ENCODE data around the gene RPS16.

The RPS16 gene

DNA sequence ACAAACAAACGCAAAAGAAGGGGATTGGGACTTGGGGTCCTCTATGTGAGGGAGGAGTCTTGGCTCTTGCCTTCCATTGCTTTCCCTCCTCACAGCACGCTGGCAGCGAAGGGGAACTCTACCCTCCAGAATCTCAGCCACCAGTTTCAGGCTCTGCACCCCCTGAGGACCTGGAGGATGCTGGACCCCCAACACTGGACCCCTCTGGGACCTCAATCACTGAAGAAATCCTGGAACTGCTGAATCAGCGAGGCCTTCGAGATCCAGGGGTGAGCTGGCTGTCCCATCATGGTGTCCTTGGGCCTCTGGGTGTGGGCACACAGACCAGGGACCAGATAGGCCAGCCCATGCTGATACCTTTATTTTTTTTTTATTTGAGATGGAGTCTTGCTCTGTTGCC lies 13.7 kb downstream of the RPS16 start:
- DNase-seq (ENCODE audit: low spot score): no peak

DNA sequence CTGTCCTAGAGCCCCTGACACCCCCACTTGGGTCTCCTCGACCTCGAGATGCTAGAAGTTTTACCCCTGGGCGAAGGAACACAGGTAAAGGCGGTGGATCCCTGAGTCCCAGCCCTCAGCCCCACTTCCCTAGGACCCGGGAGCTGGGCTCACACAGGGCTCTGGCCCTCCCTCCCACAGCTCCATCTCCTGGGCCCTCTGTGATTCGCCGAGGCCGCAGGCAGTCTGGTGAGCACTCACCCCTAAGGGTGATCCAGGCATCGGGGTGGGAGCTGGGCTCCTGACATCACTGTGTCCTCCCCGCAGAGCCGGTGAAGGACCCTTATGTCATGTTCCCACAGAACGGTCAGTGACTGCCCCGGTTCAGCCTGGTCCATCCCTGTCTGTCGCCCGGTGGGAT lies 15.0 kb downstream of the RPS16 start:
- no peak for DNase-seq (ENCODE audit: low spot score)

DNA sequence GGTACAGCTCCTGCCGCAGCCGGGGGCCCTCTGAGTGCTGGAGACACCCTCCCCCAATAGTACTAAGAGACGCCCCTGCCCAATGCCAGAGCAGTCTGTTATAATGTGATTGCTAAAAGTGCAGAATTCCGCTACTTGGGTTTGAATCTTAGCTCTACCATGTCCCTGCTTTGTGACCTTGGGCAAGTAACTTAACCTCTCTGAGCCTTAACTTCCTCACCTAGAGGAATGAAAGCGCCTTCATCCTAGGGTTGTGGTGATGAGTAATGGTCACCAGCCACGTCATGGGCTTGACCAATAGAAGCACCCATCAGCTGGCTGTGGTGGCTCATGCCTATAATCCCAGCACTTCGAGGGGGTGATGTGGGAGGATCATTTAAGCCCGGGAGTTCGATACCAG lies 16.7 kb downstream of the RPS16 start:
- DNase-seq (ENCODE audit: low spot score): no peak

DNA sequence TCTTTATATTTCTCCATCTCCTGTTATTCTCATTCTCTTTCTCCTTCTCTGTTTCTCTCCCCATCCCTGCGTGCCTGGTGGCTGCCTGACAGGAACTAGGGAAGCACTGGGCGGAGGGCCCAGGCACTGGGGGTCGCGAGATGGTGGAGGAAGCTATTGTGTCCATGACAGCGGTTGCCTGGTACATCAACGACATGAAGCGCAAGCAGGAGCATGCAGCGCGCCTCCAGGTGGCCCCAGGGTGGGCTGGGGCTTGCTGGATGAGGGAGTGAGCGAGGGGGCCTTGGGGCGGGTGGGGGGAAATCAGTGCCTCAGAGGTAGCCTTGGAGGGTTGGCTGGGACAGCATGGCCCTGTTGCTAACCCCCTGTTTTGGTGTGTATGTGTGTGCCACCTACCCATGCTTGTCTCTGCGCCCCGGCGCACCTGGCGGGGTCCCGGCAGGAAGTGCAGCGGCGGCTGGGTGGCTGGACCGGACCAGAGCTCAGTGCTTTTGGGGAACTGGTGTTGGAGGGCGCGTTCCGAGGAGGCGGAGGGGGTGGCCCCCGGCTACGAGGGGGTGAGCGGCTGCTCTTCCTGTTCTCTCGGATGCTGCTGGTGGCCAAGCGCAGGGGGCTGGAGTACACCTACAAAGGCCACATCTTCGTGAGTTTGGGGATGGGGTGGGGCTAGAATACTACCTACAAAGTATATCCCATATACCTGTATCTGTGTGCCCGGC lies 18.1 kb downstream of the RPS16 start:
- DNase-seq (ENCODE audit: low spot score): no peak

DNA sequence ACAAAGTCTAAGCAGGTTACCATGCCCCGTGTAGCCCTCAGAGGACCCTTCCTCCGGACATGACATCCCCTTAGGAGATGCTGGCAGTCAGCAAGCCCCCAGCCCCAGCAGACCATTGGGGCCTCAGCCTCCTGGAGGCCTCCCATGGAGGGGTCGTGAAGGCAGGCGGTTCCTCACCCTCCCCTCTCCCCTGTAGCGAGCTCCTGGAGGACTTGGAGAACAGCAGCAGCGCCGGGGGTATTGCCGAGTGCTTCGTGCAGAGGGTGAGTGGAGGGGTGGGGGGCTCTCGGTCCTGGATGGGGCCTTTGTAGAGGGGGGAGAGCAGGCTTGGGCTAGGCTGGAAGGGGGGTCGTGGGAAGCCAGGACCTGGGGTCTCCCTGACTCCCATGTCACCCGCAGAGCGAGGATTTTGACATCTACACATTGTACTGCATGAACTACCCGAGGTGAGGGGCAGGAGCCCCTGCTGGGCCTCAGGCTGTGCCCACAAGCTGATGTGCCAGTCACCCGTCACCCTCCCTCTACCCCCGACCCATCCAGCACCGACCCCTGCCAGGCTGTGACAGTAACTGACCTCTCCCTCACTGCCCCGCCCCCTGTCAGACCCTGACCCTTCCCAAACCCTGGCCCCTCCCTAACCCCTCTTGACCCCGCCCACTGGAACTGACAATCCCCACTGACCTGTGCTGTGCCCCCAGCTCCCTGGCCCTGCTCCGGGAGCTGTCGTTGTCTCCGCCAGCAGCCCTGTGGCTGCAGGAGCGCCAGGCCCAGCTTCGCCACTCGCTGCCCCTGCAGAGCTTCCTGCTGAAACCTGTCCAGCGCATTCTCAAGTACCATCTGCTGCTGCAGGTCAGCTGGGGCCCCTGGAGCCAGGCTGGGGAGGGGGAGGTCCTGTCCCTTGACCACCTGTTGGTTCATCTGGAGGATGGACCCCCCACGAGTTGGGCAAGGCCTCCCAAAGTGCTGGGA lies 19.3 kb downstream of the RPS16 start:
- no peak for DNase-seq (ENCODE audit: low spot score)

DNA sequence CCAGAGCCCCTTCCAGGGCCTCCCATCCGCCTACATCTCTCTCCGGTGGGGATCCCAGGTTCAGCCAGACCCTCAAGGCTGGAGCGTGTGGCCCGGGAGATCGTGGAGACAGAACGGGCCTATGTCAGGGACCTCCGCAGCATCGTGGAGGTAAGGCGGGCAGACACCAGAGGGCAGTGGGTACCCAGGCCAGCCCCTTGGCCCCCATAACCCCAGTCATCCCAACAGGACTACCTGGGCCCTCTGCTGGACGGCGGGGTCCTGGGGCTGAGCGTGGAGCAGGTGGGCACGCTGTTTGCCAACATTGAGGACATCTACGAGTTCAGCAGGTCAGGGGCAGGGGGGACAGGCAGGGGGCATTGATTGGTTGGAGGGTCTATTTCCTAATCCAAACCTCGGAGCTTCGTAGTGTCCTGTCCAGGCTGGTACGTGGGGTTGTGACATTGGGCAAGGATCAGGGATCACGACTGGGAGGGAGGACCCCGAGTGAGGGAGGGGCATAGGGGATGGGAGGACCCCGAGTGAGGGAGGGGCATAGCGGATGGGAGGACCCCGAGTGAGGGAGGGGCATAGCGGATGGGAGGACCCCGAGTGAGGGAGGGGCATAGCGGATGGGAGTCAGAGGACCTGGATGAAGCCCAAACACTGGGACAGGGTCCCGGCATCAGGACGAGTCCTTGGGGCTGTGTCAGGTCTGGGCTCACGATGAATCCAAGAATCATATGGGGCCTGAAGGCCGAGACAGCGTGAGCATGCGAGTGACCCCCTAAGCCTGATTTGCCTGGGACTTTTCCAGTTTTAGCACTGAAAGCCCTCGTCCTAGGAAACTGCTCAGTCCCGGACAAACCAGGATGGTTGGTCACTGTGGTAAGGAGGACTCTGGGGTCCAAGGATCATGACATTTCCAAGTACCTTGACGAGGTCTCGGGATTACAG lies 20.4 kb downstream of the RPS16 start:
- no peak for DNase-seq (ENCODE audit: low spot score)

DNA sequence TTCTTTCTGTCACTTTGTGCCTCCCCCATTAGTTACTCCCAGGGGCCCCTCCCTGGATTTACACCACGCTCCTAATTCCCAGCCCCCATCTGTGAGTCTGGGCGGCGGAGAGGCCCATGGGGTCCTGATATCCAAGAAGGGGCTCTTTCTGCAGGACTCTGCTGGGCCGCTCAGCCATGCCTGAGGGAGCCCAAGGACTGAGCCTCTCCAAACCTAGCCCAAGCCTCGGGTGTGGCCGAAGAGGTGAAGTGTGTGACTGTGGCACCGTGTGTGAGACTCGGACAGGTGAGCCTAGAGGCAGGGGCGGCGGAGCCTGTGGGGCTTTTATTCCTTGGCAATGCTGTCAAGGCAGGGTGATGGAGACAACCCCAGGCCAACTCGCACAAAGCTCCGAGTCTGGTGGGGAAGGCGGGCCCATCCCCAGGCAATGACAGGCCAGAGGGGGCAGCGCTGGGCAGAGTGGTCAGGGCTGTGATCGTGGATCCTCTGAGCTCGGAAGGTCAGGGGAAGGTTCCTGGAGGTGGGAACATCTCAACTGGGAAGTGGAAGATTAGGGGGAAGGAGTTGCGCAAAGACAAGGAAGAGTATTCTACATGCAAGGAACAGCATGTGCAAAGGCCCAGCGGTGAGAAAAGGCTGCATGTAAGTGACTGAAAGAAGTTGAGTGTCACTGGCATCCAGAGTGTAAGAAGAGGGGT lies 21.7 kb downstream of the RPS16 start:
- no peak for DNase-seq (ENCODE audit: low spot score)

DNA sequence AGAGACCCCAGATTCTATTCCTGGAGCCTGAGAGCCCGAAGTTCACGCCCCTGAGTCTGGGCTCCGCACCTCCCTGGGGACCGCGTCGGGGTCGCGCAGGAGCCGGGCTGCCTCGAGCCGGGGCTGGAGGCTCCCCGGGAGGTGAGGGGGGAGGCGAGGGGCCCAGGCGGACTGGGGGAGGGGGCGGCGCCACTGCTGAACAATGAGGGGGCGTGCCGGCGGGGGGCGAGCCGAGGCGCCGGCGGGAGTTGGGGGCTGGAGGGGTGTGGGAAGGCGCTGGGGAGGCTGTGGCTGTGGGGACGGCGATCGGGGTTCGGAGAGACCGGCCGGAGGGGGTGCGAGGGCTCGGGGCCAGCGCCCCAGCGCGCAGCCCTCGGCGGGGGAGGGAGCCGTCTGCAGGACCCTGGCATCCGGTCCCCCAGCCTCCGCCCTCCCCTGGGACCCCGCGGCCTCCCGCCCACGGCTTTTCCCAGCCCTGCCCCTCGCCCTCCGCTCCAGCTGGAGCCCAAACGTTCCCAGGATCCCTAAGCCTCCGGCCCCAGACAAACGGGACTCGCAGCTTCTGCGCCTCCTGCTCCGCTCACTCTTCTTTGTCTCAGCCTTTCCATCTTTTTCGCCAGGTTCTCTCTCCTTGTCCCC lies 22.4 kb downstream of the RPS16 start:
- peak; percentile 46 for DNase-seq (ENCODE audit: low spot score)

DNA sequence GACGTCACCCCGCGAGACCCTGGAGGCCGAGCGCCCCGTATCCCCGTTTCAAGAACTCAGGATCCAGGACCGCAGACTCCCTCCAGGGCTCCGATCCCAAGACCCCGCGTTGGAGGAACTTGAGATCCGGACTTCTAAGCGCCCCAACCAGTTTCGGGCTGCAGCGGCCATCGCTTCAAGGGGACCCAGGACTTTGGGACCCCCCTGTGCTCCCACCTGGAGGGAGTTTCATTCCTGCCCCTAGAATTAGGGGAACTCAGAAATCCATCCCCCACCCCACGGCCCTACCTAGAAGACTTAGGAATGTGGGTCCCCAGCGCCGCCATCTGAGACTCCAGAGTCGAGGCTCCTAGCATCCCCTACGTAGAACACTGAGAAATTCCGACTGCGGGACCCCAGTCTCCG lies 22.9 kb downstream of the RPS16 start:
- DNase-seq (ENCODE audit: low spot score): no peak

DNA sequence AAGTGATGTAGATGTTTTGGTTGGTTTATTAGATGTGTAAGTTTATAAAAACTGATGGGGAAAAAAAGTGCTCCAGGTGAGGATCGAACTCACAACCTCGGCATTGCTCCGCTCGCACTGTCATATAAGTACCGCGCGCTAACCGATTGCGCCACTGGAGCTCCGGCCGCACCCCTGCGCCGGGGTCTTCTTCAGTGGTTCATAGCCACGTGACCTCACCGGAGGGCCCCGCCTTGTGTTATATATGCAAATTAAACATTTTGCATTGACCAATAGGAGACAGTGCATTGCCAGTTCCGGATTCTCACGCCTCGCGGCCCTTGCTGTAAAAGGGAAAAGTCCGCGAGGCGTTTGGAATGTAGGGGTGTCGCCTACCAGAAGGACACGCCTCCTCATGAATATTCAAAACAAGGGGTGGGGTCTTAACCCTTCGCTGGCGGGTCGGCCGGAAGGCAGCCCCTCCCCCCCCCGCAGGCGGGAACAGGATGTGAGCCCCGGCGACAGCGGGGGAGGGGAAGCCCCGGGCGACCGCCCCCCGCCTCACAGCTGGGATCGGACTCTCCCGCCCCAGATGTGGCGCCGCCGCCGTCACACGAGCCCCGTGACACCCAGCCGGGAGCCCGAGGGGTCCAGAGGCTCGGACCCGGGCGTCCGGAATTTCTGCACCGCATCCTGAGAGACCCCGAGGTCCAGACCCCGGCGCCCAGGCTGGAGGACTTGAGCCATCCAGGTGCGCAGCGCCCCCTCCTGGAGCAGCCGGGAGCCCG lies 23.5 kb downstream of the RPS16 start, which contains the start of gene PLEKHG2:
TSS of gene PLEKHG2 (plus strand) at position 570 of the 767 bp plus-strand sequence. CDS start 1,418 bp downstream, outside the sequence.
- DNase-seq (ENCODE audit: low spot score): peak; percentile 100

DNA sequence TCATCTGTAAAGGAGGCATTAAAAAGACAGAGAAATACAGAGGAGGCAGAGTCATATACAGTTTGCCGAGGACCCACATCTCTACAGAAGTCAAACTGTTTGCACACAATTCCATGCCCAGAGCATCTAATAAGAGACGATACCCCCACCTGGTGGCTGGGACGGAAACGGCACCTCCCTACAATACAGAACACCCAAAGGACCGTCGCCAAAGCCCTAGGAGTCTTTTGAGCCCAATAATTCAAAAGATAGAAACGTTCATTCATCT lies 24.0 kb downstream of the RPS16 start:
- peak; percentile 97 for DNase-seq (ENCODE audit: low spot score)

DNA sequence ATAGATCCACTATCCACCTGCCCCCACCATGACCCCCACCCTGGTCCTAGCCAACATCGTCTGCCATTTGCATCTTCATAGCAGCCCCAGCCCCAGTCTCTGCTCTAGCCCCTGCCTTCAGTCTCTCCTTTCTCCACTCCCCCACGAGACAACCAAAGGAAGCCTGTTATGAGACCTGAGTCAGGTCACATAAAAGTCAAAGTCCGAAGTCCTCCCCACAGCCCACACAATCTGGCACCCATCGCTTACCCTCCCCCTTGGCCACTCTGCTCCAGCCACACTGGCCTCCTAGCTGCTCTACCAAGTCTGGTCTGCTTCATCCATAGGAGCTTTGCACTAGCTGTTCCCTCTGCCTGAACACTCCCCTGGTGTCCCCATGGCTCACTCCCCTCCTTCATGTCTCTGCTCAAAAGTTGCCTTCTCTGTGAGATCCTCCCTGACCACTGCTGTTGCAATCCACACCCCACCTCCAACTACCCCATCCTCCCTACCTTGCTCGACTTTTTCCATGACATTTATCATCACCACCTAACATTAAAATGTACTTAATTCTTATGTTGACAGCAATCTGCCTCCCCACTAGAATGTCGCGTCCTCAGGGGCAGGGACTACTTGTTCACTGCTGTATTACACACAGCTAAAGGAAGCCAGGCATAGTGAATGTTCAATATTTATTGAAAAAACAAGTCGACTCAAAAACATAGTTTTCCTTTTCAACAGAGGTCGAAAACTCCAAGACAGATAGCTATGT lies 24.5 kb downstream of the RPS16 start:
- DNase-seq (ENCODE audit: low spot score): no peak

DNA sequence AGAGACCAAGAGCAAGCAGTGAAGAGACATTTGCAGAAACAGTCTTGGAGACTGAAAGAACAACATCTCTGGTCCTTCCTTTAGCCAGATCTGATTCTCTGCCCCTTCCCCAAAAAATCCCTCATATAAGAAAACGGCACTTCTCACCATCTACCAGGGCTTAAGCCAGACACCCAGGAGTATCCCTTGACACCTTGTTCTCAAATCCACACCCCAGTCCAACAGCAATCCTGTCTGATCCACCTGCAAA lies 25.0 kb downstream of the RPS16 start:
- no peak for DNase-seq (ENCODE audit: low spot score)

DNA sequence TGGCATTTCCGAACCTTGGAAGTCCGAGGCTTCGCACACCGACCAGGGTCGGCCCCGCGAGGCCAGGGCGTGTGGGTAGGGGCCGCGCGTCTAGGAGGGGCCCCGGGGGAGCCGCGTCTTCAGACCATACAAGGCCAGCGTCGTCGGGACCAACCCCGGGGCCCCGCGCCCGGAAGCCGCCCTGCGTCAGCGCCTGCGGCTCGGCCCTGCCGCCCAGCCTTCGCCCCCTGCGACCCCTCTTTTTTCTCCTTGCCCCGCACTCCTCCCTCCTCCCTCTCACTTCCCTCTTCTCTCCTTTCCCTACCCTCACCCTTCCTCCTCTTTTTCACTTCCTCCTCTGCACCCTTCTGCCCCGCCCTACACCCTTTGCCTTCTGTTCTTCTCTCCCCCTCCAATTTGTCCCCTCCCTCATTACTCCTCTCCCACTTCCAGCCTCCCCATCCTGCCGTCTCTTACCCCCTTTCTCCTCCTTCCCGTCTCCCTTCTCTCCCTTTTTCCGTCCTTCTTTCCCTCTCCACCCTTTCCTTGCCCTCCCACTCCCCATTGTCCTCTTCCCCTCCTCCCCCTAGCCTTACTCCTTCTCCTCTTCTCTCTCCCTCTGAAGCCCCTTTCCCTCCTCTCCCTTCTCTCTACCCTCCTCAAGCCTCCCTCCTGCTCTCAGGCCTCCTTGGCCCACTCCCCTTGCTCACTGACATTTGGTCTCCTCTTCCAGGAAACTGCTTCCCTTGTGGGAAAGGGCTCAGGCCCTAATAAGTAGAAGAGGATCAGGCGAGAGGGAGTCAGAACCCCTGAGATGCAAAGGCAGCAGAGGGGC lies 25.5 kb downstream of the RPS16 start:
- peak; percentile 64 for DNase-seq (ENCODE audit: low spot score)

DNA sequence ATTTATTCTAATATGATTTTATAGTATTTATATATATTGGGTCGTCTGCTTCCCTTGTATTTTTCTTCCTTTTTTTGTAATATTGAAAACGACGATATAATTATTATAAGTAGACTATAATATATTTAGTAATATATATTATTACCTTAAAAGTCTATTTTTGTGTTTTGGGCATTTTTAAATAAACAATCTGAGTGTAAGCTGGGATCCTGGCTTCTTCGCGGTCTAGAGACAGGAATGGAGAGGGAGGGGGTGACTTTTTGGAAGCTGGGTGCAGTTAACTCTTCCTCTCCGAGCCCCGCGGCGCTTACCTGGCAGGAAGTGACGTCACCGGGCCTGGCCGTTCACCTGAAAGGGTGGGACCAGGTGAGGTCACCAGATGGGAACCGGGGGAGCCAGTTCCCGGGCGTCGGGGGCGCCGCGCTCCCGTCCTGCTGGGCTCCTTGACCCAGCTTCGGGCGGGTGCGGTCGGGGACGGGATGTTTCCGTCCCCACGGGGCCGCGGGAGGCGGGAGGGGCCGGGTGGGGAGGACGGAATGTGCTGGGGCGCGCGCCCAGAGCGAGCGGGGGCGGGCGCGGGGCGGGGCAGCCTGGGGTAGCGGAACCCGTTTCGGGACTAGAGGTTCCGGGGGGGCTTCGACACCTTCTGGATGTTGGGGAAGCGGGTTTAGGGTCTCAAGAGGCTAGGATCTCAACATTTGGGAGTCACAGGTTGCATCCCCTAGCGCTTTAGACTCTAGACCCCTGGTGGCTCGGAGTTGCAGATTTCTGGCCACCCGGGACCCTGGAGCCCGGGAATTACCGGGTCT lies 26.3 kb downstream of the RPS16 start:
- DNase-seq (ENCODE audit: low spot score): peak; percentile 60

DNA sequence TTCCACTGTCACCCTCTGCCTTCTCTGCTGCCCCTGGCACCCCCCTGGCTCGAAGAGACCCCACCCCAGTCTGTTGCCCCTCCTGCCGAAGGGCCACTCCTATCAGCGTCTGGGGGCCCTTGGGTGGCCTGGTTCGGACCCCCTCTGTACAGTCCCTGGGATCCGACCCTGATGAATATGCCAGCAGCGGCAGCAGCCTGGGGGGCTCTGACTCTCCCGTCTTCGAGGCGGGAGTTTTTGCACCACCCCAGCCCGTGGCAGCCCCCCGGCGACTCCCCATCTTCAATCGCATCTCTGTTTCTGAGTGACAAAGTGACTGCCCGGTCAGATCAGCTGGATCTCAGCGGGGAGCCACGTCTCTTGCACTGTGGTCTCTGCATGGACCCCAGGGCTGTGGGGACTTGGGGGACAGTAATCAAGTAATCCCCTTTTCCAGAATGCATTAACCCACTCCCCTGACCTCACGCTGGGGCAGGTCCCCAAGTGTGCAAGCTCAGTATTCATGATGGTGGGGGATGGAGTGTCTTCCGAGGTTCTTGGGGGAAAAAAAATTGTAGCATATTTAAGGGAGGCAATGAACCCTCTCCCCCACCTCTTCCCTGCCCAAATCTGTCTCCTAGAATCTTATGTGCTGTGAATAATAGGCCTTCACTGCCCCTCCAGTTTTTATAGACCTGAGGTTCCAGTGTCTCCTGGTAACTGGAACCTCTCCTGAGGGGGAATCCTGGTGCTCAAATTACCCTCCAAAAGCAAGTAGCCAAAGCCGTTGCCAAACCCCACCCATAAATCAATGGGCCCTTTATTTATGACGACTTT lies 27.1 kb downstream of the RPS16 start:
- peak; percentile 46 for DNase-seq (ENCODE audit: low spot score)

DNA sequence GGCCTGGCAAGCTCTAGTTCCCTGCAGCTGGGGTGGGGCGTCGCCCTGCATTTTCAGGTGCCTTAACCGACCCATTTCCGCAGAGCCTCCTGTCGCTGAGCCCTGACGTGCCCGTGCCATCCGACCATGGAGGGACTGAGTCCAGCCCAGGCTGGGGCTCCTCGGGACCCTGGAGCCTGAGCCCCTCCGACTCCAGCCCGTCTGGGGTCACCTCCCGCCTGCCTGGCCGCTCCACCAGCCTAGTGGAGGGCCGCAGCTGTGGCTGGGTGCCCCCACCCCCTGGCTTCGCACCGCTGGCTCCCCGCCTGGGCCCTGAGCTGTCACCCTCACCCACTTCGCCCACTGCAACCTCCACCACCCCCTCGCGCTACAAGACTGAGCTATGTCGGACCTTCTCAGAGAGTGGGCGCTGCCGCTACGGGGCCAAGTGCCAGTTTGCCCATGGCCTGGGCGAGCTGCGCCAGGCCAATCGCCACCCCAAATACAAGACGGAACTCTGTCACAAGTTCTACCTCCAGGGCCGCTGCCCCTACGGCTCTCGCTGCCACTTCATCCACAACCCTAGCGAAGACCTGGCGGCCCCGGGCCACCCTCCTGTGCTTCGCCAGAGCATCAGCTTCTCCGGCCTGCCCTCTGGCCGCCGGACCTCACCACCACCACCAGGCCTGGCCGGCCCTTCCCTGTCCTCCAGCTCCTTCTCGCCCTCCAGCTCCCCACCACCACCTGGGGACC lies 27.9 kb downstream of the RPS16 start:
- DNase-seq (ENCODE audit: low spot score): peak; percentile 86
